ENCODE measurements around the gene CAV3. TPM values are rescaled to one million over a fixed set of nuclear protein-coding genes. Genes with fewer than 3 reads are reported as not detected.

Gene CAV3
- total RNA-seq, 2 experiments from 2014 or later: not detected

DNA sequence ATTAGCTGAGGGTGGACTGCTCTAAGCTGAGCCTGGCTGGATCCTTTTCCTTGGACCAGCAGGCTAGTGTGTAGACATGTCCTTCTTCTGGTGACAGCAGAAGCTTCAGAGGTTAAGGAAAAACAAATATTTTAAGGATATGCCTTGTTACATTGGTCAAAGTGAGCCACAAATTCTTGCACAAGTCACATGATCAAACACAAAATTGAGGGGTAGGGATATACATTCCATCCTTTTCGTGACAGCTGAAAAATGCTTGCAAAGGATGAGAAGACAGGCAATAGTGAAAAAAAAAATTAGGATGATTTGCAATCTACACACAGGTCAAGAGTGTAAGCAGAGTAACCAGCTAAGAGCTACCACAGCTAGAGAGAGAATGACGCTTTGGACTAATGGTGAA, 56.9 kb downstream of the CAV3 start:
- no peaks in the 10 kb centered on the region for H3K27me3 Mint-ChIP-seq
- CTCF ChIA-PET: interaction anchor here (1.0 kb wide), 1 partner anchor 20 kb away, joined by 5 read pairs; no protein-coding TSS in a partner anchor
- H3K27ac Mint-ChIP-seq: no peak overlapping the region
- no peaks in the 10 kb centered on the region for H3K36me3 Mint-ChIP-seq
- H3K4me3 Mint-ChIP-seq: no peak overlapping the region
- no peaks in the 10 kb centered on the region for H3K4me1 Mint-ChIP-seq (ENCODE audit: low read depth)
- POLR2A ChIA-PET: no interaction called here
- no peak for DNase-seq
- H3K9me3 Mint-ChIP-seq: peaks cover 13% of the 10 kb centered on the region
- intact Hi-C loops (cut with micrococcal nuclease): no loop called here

DNA sequence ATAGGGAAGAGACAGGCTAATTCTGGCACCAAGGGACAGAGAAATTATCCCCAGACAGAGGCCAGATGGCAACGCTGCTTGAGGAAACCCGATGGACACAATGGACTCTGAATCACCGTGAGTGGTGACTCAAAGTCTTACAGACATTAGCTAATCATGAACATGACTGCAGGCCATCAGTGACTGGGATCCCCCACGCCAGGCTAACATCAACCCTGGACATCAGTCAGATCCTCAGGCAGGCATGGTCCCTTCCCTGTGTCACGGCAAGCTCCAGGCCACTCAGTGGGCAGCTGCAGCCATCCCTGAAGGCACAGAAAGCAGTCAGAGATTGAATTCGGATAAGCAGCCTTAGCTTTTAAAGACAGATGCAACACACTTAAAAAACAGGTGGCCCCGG, 59.6 kb downstream of the CAV3 start:
- intact Hi-C loops (cut with micrococcal nuclease): no loop called here
- Mint-ChIP-seq H3K27ac (no peak overlapping the region), H3K4me1 (ENCODE audit: low read depth) (no peaks in the 10 kb centered on the region), H3K27me3 (no peaks in the 10 kb centered on the region), H3K9me3 (peaks cover 10% of the 10 kb centered on the region), H3K4me3 (no peak overlapping the region), H3K36me3 (no peaks in the 10 kb centered on the region)
- POLR2A ChIA-PET: no interaction called here
- DNase-seq: no peak
- CTCF ChIA-PET: no interaction called here

DNA sequence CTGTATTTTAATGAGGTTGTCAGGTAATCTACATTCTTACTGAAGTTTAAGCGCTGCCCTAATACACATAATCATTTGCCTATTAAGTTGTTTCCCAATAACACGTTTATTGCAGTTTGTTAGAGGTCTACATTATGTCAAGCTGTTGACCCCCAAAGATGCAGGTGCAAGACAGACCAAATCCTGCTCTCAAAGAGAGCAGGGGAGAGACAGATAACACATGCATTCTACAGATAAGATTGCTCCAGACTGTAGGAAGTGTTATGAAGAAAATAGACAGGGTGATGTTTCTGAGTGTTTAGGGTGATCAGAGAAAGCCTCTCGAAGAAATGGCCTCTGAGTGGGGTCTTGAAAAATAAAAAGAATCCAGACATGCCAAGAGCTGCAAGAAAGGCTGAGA, 60.6 kb downstream of the CAV3 start:
- Mint-ChIP-seq H3K9me3 (peaks cover 5% of the 10 kb centered on the region), H3K4me1 (ENCODE audit: low read depth) (no peaks in the 10 kb centered on the region), H3K27ac (no peak overlapping the region), H3K27me3 (no peaks in the 10 kb centered on the region), H3K36me3 (no peaks in the 10 kb centered on the region), H3K4me3 (no peak overlapping the region)
- POLR2A ChIA-PET: no interaction called here
- CTCF ChIA-PET: no interaction called here
- no peak for DNase-seq
- intact Hi-C loops (cut with micrococcal nuclease): no loop called here

Other genes with a start within 250 kb of the CAV3 start
- 1 to 10 TPM; 3.5 to 3.8 TPM for gene LMCD1, start 232.0 kb upstream of the CAV3 start, total RNA-seq
- gene SSUH2, start 89.0 kb upstream of the CAV3 start, total RNA-seq: not detected
- gene OXTR, start 35.8 kb downstream of the CAV3 start, total RNA-seq: 1 to 10 TPM in 1 of 2 experiments, under 1 TPM in 1; 0.64 to 1.1 TPM
- gene RAD18, start 229.7 kb downstream of the CAV3 start, total RNA-seq: 10 to 100 TPM; 38.1 to 41.9 TPM